Testis (tissue), 3 donors: ENCODE measurements around the gene SH3RF1. TPM values are rescaled to one million over a fixed set of nuclear protein-coding genes. Genes with fewer than 3 reads are reported as not detected.
A peak's percentile ranks its signal among the peaks of the same experiment; 100 is the strongest.

Source experiments
- DNase-seq: peaks from one replicate; pipeline ENCODE4 v3.0.0-alpha.2; 2019
- H3K27ac ChIP-seq, 2 donors: fragments of 200-600 bp; sonication (generic); one replicate each; pipeline ENCODE4 v1.5.1; 2019
- H3K27me3 ChIP-seq: fragments of 200-600 bp; sonication (generic); one replicate; pipeline ENCODE4 v1.5.1; 2019
- H3K36me3 ChIP-seq: fragments of 200-600 bp; sonication (generic); one replicate; pipeline ENCODE4 v1.5.1; 2017; ENCODE audit warnings: low read depth; ENCODE audit errors: missing control alignments
- H3K4me1 ChIP-seq: fragments of 200-600 bp; sonication (generic); one replicate; pipeline ENCODE4 v1.5.1; 2019
- H3K4me3 ChIP-seq, 2 donors: fragments of 200-600 bp; sonication (generic); one replicate each; pipeline ENCODE4 v1.5.1; 2017 to 2019
- H3K9me3 ChIP-seq: fragments of 200-600 bp; sonication (generic); one replicate; pipeline ENCODE4 v1.5.1; 2017
- POLR2A ChIP-seq: fragments of 450-650 bp; IDR thresholded peaks from one replicate; pipeline ENCODE4 v1.6.1; 2017; ENCODE audit warnings: antibody characterized with exemption, mild to moderate bottlenecking, moderate library complexity
- WGBS, 2 donors: methylation state at CpG; one replicate each; pipeline ENCODE4 v1.1.5; 2018; 5-methylcytosine and 5-hydroxymethylcytosine counted together
- intact Hi-C: fragments of 100-400 bp; cut with DNase I; formaldehyde crosslinking; loops from one replicate; pipeline ENCODE4 v1.15.1; 2023; ENCODE audit warnings: low total_unique reads
- polyA plus RNA-seq: library from polyadenylated mRNA; stranded (reverse); fragments of 350-450 nt; fragmentation: Illumina TruSeq; extraction: RNeasy Lipid Tissue Mini Kit (QIAGEN cat#74804); gene quantifications from one replicate; pipeline ENCODE4 v1.2.3, GENCODE V29; 2014; ENCODE audit warnings: low read depth, low replicate concordance; ENCODE audit not compliant: insufficient read depth
- total RNA-seq, 2 donors: library from RNA; depleted of rRNA; stranded (reverse); fragments of >200 nt; gene quantifications; one replicate each; pipeline ENCODE4 v1.2.3, GENCODE V29; 2016
- TF ChIP-seq, protein P1 (sequence below), 3 experiments: fragments of 450-650 bp in 2 of 3; fragments of 200-600 bp in 1 of 3; sonication (generic) in 1 of 3; IDR thresholded peaks; one replicate each; pipeline ENCODE4 v1.5.1; 2016 to 2019; ENCODE audit warnings: antibody characterized with exemption in 3 of 3, mild to moderate bottlenecking in 2 of 3, moderate library complexity in 1 of 3

SH3RF1 gene
- total and polyA plus RNA-seq, 3 donors from 2014 or later: 15.1 to 38.9 (median 26.4) TPM

DNA sequence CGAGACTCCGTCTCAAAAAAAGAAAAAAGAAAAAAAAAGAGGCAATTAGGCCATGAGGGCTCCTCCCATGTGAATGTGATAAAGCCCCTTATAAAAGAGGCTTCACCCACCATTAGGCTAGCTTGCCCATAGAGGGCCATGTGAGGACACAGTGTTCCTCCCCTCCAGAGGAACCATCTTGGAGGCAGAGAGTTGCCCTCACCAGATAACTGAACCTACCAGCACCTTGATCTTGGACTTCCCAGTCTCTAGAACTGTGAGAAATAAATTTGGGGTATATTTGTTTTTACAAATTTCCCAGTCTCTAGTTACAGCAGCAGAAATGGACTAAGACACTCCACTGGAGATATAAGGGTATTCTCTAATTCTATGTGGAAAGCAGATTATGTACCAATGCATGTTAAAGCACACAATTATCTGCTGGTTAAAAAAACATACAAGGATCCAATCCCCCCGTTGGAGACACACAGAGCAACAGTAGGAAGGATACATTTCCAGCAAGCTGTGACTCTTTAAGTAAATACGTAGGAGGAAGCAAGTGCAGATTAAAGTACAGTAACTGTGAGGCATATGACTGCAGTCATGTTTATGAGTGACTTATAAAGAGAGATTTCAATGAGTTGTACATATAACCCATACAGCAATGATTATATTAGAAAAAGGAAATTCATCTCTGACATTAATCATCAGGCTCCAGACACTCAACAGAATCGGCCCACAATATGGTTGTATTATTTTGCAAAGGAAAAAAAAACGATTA, 21.4 kb downstream of the SH3RF1 start:
- intact Hi-C loops: no loop called here
- H3K4me1 ChIP-seq: peaks cover 41% of the 10 kb centered on the region

DNA sequence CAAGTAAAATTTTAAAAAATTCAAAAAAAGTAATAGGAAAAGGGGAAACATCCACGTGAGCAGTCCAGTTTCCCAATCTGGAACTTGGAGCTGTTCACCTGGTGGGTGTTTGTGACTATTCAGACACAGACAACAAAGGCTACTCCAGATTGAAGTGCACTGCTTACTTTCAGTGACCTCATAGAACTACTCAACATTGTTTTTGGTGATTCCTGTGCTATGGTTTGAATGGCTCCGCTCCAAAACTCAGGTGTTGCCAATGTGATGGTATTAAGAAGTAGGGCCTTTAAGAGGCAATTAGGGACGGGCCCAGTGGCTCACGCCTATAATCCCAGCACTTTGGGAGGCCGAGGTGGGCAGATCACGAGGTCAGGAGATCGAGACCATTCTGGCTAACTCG, 22.1 kb downstream of the SH3RF1 start:
- Histone ChIP-seq H3K36me3 (no peaks in the 10 kb centered on the region), H3K4me1 (peaks cover 36% of the 10 kb centered on the region), H3K27ac (no peak overlapping the region), H3K4me3 (no peak overlapping the region), H3K27me3 (no peaks in the 10 kb centered on the region), H3K9me3 (no peaks in the 10 kb centered on the region)
- intact Hi-C loops: no loop called here
- no peak for TF ChIP-seq POLR2A
- TF ChIP-seq, protein P1, sequence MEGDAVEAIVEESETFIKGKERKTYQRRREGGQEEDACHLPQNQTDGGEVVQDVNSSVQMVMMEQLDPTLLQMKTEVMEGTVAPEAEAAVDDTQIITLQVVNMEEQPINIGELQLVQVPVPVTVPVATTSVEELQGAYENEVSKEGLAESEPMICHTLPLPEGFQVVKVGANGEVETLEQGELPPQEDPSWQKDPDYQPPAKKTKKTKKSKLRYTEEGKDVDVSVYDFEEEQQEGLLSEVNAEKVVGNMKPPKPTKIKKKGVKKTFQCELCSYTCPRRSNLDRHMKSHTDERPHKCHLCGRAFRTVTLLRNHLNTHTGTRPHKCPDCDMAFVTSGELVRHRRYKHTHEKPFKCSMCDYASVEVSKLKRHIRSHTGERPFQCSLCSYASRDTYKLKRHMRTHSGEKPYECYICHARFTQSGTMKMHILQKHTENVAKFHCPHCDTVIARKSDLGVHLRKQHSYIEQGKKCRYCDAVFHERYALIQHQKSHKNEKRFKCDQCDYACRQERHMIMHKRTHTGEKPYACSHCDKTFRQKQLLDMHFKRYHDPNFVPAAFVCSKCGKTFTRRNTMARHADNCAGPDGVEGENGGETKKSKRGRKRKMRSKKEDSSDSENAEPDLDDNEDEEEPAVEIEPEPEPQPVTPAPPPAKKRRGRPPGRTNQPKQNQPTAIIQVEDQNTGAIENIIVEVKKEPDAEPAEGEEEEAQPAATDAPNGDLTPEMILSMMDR (IDR thresholded peaks at IDR 0.05): no peak
- no peak for DNase-seq
- WGBS, 2 donors: 96 to 97% methylated on average over 8 of the region's 8 CpGs

More for the DNA sequence above, 21.4 kb downstream of the SH3RF1 start:
- Histone ChIP-seq H3K36me3 (no peaks in the 10 kb centered on the region), H3K4me3 (no peak overlapping the region), H3K27me3 (no peaks in the 10 kb centered on the region), H3K9me3 (no peaks in the 10 kb centered on the region), H3K27ac (peak overlapping the region in 1 of 2 donors; percentile 5)
- no peak for DNase-seq
- WGBS, 2 donors: 62 to 69% methylated on average over 6 of the region's 6 CpGs
- TF ChIP-seq POLR2A: no peak
- TF ChIP-seq, protein P1 (IDR thresholded peaks at IDR 0.05): no peak

DNA sequence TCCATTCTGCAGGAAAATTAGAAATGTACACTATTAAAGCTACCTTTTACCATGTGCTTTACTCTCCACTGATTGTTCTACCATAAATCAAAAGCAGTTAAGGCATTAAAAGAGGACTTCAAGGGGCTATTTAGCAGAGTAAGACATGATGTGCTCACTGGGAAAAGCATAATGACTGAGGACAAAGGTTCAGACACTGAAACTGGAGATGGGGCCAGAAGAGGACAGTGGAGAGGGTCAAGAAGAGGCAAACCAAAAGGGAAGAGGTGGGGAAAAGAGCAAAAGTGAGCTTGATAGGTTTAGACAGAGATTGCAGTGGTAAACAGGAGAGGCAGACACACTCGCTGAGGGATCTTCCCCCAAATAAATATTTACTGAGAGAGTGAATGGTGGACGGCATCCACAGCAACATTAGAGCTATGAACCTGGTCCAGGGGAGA, 23.8 kb downstream of the SH3RF1 start:
- intact Hi-C loops: no loop called here
- 70 to 90% methylated on average over 2 of the region's 2 CpGs for WGBS, 2 donors
- H3K9me3 ChIP-seq: no peaks in the 10 kb centered on the region
- H3K4me3 ChIP-seq: no peak overlapping the region
- TF ChIP-seq POLR2A: no peak
- TF ChIP-seq, protein P1 (IDR thresholded peaks at IDR 0.05): no peak
- no peak overlapping the region for H3K27ac ChIP-seq
- no peak for DNase-seq
- H3K4me1 ChIP-seq: peaks cover 23% of the 10 kb centered on the region
- no peaks in the 10 kb centered on the region for H3K36me3 ChIP-seq
- H3K27me3 ChIP-seq: no peaks in the 10 kb centered on the region

DNA sequence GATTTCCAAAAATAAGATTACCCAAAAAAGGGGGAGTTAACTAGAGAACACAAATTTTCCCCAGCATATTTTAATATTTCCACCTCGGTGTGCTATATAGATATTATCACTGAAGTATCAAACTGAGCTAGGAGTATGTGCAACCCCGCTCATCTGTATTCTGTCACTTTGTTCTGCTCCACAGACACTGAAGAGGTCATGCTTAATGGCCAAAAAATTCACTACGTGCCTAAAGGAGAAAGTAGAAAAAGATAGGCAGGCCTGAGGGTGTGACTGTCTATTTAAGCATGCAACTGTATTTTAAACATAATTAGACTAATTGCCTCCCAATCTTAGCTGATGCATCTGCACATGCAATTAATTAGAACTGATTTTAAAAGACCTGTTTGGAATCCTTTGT, 24.5 kb downstream of the SH3RF1 start:
- no peak for TF ChIP-seq POLR2A
- TF ChIP-seq, protein P1 (IDR thresholded peaks at IDR 0.05): no peak
- H3K4me3 ChIP-seq: no peak overlapping the region
- intact Hi-C loops: no loop called here
- no peaks in the 10 kb centered on the region for H3K9me3 ChIP-seq
- no peaks in the 10 kb centered on the region for H3K27me3 ChIP-seq
- peaks cover 21% of the 10 kb centered on the region for H3K4me1 ChIP-seq
- no peak overlapping the region for H3K27ac ChIP-seq
- WGBS, 2 donors: 62 to 76% methylated on average over 3 of the region's 3 CpGs
- no peaks in the 10 kb centered on the region for H3K36me3 ChIP-seq
- no peak for DNase-seq

DNA sequence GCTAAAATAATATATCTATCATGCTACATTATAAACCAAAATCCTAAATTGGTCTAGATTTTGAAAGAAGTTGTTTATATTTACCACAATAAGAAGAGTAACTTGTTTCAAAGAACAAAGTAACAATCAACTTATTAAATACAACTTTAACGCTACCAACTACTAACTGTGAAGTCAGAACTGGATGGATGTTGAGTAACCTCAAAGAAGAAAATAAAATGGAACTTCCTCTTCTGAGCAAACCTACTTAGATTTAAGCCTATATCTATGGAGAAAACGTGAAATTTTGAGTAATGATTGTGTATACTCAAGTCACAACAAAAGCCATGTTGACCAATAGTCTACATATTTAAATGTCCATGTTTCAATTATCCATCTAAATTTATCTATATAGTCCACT, 25.7 kb downstream of the SH3RF1 start:
- Histone ChIP-seq H3K9me3 (no peaks in the 10 kb centered on the region), H3K27me3 (no peaks in the 10 kb centered on the region), H3K36me3 (no peaks in the 10 kb centered on the region), H3K4me1 (peaks cover 9% of the 10 kb centered on the region), H3K27ac (no peak overlapping the region), H3K4me3 (no peak overlapping the region)
- intact Hi-C loops: no loop called here
- 73 to 80% methylated on average over 2 of the region's 2 CpGs for WGBS, 2 donors
- no peak for TF ChIP-seq POLR2A
- TF ChIP-seq, protein P1 (IDR thresholded peaks at IDR 0.05): no peak
- DNase-seq: no peak
